ENCODE data around the gene SYTL1.
A peak's percentile ranks its signal among the peaks of the same experiment; 100 is the strongest.

SYTL1 gene

GRCh38 chr1:27357281-27358037, 15.6 kb downstream of the SYTL1 start:
- peak; percentile 53 to 81 for DNase-seq
- Histone ChIP-seq H3K9me3 (no peaks in the 10 kb centered on the region), H3K27ac (no peak overlapping the region), H3K4me3 (no peak overlapping the region), H3K4me1 (peaks cover 0 to 6% (median 3%) of the 10 kb centered on the region in 4 donors), H3K27me3 (no peaks in the 10 kb centered on the region), H3K36me3 (peaks cover 61 to 98% (median 82%) of the 10 kb centered on the region in 3 donors)
- TF ChIP-seq CTCF (IDR thresholded peaks at IDR 0.05) = peak; percentile 96 to 97
- intact Hi-C loops (cut with DNase I; ENCODE audit: low total_unique reads) = loop anchor here (5.0 to 10.0 kb wide), 2 partner anchors 35 to 53 kb away; partner anchors contain the start of gene GPR3

- Histone ChIP-seq H3K9me3 (no peaks in the 10 kb centered on the region), H3K27me3 (no peaks in the 10 kb centered on the region), H3K4me3 (no peak overlapping the region), H3K4me1 (peaks cover 0 to 7% (median 3%) of the 10 kb centered on the region in 4 donors), H3K36me3 (peaks cover 70 to 100% (median 87%) of the 10 kb centered on the region in 3 donors), H3K27ac (no peak overlapping the region)
- DNase-seq = no peak
- no peak for TF ChIP-seq CTCF (IDR thresholded peaks at IDR 0.05)
- intact Hi-C loops (cut with DNase I; ENCODE audit: low total_unique reads) = loop anchor here (5.0 to 10.0 kb wide), 2 partner anchors 34 to 53 kb away; partner anchors contain the start of gene GPR3
Observed at GRCh38 chr1:27358038-27358927, 16.5 kb downstream of the SYTL1 start.

DNA sequence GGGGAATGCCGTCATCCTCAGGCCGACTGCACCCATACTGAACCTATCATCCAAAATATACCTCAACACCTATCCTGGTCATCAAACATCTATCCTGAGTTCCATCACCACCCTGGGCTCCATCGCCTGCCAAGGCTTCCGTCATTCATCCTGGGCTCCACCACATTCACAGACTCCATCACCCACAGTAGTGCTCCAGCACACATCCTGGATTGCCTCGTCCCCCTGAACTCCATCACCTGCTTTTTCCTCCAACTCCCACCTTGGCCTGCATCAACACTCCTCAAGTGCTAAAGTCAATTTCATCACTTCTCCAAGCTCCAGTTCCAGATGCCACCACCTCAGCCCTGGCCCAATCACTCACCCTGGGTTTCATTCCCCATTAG, 17.1 kb downstream of the SYTL1 start:
- DNase-seq = no peak
- H3K9me3 ChIP-seq = no peaks in the 10 kb centered on the region
- peaks cover 0 to 13% (median 7%) of the 10 kb centered on the region in 4 donors for H3K4me1 ChIP-seq
- no peaks in the 10 kb centered on the region for H3K27me3 ChIP-seq
- peaks cover 76 to 100% (median 89%) of the 10 kb centered on the region in 3 donors for H3K36me3 ChIP-seq
- intact Hi-C loops (cut with DNase I; ENCODE audit: low total_unique reads) = loop anchor here (5.0 to 10.0 kb wide), 2 partner anchors 33 to 54 kb away; partner anchors contain the start of gene GPR3
- no peak overlapping the region for H3K27ac ChIP-seq
- no peak for TF ChIP-seq CTCF (IDR thresholded peaks at IDR 0.05)
- no peak overlapping the region for H3K4me3 ChIP-seq

GRCh38 chr1:27359822-27360158, 18.0 kb downstream of the SYTL1 start:
- TF ChIP-seq CTCF (IDR thresholded peaks at IDR 0.05) = no peak
- no peaks in the 10 kb centered on the region for H3K9me3 ChIP-seq

DNA sequence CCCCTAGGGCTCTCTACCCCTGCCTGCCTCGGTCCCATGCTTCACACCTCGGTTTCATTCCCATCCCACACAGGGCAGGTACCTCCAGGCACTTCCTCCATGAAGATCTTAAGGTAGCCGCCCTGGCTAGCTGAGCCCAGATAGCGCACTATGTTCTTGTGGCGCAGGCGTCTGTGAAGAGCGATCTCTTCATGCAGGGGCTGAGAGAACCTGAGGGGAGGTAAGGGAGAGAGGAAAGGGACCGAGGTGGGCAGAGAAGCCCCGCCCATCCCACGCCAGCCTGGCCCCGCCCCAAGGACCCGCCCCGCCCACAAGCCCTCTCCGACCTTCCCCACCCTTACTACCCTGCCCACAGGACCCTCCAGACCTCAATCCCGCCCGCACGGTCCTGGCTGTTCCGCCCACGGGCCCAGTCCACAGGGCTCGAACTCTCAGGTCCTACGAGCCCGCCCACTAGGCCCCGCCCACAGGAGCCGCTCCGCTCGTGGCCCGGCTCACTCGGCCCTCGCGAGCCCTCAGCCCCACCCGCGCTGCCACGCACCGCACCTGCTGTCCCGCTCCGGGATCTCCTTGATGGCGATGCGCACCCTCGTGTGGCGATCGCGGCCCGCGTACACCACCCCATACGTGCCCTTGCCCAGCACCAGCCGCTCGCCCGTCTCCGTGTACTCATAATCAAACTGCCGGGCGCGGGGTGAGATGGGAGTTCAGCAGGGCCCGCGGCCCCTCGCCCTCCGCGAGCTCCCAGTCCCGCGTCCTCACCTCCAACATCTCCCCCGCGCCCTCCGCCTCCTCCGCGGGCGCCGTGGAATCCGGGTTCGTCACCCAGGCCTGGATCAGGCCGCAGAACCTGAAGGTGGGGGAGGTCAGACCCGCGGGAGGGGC, 18.6 kb downstream of the SYTL1 start:
- intact Hi-C loops (cut with DNase I; ENCODE audit: low total_unique reads) = no loop called here
- peaks cover 72 to 96% (median 87%) of the 10 kb centered on the region in 3 donors for H3K36me3 ChIP-seq

More at GRCh38 chr1:27359822-27360158, 18.0 kb downstream of the SYTL1 start:
- H3K36me3 ChIP-seq = peaks cover 77 to 100% (median 93%) of the 10 kb centered on the region in 3 donors
- DNase-seq = no peak
- no peak overlapping the region for H3K4me3 ChIP-seq
- H3K27ac ChIP-seq = no peak overlapping the region
- peaks cover 0 to 22% (median 16%) of the 10 kb centered on the region in 4 donors for H3K4me1 ChIP-seq
- intact Hi-C loops (cut with DNase I; ENCODE audit: low total_unique reads) = loop anchor here (5.0 to 10.0 kb wide), 2 partner anchors 33 to 55 kb away; partner anchors contain the start of gene GPR3
- no peaks in the 10 kb centered on the region for H3K27me3 ChIP-seq

More for the DNA sequence above, 18.6 kb downstream of the SYTL1 start:
- no peak for TF ChIP-seq CTCF (IDR thresholded peaks at IDR 0.05)
- Histone ChIP-seq H3K4me1 (peaks cover 0 to 27% (median 20%) of the 10 kb centered on the region in 4 donors), H3K9me3 (no peaks in the 10 kb centered on the region), H3K4me3 (no peak overlapping the region), H3K27me3 (no peaks in the 10 kb centered on the region), H3K27ac (no peak overlapping the region)
- no peak for DNase-seq
